ENCODE measurements around the gene CYP26C1.

CYP26C1 gene

GRCh38 chr10:93064874-93065660, 4.5 kb downstream of the CYP26C1 start:
- DNase-seq: no peak

DNA sequence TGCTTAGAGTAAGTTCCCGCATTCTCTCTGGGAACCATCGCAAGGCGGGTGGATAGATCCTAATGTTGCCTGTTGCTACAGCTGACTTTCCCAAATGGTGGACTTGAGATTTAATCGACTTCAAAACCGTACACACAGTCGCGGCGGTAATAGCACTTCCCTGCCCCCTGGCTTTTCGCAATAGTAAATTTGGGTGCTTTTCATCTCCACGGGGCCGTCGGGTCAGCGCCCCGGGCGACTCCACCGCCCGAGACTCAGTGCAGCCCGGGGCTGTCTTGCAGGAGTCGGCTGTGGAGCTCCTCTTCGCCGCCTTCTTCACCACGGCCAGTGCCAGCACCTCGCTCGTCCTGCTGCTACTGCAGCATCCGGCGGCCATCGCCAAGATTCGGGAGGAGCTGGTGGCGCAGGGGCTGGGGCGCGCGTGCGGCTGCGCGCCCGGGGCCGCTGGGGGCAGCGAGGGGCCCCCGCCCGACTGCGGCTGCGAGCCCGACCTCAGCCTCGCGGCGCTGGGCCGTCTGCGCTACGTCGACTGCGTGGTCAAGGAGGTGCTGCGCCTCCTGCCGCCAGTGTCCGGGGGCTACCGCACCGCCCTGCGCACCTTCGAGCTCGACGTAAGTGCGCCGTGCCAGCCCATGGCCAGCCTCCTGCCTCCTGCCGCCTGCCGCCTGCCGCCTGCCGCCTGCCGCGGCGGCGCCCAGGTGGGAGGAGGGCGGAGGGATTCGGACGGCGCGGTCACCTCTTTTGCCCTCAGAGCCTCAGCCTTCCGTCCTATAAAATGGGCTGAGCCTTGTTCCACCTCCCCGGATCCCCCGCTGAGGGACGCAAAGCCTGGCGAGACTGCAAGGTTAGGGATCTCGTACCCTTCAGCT, 5.3 kb downstream of the CYP26C1 start:
- no peak for DNase-seq

GRCh38 chr10:93066544-93066913, 5.9 kb downstream of the CYP26C1 start:
- no peak for DNase-seq

- DNase-seq: no peak
Observed at GRCh38 chr10:93067443-93068365, 7.1 kb downstream of the CYP26C1 start.

GRCh38 chr10:93068411-93069244, 8.0 kb downstream of the CYP26C1 start:
- no peak for DNase-seq

GRCh38 chr10:93069245-93069561, 8.6 kb downstream of the CYP26C1 start:
- no peak for DNase-seq

DNA sequence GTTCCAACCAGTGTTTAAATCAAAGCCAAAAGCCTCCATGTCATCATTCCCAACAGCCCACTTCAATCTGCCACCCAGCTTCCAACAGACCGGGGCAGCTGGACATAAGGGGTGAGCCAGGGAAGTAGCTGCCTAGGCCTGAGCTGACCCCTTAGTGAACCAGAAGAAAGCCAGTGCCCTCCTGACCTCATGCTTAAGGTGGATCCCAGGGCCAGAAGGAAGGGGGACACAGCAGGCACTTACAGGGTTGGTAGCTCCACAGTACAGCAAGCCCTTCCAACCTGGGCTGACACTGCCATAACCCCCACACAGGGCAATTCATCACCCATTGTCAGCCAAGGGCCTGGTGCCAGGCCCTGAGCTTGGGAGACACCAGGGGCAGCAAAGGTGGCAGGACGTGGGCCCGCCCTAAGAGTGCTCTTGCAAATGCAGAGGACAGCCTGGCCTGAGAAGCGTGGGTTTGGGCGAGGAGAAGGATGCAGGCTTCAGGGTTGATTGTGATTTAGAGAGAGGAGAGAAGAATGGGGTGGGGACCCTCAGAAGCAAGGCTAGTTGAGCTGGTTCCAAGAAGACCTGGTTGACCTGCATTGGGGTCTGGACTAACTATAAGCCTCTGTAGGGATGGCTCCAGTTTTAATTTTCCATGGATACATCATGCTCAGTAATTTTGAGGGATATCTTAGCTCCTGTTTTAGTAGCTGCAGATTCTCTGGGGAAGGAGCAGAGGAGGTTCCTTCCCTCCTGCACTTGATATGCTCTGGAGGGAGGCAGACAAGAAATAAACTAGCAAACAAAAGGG, 10.0 kb downstream of the CYP26C1 start:
- DNase-seq: no peak

- DNase-seq: no peak
Observed at GRCh38 chr10:93071177-93071472, 10.5 kb downstream of the CYP26C1 start.

GRCh38 chr10:93071674-93072224, 11.2 kb downstream of the CYP26C1 start:
- no peak for DNase-seq

DNA sequence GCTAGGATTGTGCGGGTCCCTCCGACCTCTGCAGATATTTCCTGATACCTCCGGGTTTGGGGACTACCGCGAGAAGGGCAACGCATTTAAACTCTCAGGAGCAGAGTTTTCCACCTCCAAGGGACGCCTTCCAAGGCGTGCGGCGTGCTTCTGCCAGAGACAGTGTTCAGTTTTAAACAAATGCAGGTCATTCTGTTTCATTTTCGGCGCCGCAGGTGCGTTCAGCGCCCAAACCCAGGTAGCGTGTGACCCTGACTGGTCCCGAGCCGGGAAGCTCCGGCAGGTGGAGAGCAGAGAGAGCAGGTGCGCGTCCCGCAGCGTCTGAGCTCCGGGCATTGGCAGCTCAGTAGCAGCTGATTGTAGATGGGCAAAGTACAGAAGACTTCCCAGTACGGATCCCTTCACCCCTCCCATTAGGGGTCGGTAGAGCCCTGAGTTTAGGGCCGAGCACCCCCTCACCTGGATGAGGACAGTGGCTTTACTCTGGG, 11.7 kb downstream of the CYP26C1 start:
- DNase-seq: no peak

DNA sequence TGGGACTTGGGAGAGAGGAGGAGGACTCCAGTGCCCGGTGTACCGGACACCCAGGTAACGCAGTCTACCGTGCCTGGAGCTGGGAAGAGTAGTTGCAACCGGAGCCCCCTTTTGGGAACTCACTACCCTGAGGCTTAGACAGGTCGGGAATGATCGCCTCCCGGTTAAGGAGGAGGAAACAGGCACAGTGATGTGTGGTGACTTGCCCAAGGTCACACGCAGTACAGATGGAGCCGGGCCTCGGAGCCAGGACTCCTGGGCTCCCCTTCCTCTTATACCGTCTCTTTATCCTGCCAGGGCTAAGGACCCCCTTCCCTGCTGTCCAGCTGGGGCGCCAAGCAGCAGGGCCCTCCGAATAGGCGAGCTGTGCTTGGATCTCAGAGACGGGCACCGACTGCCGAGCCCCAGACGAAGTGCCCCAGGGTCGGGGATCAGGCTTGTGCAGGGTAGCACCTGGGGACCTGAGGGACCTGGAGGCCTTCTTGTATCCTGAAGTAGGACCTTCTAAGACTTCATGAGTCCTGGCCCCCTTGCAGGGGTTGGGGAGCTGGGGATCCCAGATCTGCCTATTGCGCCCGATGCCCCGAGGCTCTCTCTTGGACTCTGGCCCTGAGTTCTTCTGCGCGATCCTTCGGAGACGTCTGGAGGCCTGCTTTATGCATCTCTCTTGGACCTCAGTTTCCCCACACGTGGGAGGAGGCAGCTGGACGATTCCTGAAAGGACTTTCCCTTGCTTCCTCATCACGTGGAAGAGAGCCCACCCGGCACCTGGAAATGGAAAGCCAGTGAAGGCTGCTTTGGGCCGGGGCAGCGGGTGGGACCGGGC, 12.3 kb downstream of the CYP26C1 start:
- no peak for DNase-seq

DNA sequence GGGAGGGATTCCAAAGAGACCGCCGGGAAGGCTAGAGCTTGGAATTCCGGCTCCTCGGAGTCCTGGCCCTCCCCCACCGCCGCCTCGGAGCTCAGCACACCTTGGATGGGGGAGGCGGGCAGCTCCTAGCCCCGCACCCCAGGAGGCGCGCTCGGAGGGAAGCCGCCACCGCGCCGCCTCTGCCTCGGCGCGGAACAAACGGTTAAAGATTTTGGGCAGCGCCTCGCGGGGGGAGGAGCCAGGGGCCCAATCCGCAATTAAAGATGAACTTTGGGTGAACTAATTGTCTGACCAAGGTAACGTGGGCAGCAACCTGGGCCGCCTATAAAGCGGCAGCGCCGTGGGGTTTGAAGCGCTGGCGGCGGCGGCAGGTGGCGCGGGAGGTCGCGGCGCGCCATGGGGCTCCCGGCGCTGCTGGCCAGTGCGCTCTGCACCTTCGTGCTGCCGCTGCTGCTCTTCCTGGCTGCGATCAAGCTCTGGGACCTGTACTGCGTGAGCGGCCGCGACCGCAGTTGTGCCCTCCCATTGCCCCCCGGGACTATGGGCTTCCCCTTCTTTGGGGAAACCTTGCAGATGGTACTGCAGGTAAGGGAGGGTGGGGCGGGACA, 13.0 kb downstream of the CYP26C1 start, which contains the start of gene CYP26A1:
Gene CYP26A1 (plus strand): TSS at position 355 of the 608 bp plus-strand sequence. CDS start 42 bp downstream, at position 397.
- no peak for DNase-seq

DNA sequence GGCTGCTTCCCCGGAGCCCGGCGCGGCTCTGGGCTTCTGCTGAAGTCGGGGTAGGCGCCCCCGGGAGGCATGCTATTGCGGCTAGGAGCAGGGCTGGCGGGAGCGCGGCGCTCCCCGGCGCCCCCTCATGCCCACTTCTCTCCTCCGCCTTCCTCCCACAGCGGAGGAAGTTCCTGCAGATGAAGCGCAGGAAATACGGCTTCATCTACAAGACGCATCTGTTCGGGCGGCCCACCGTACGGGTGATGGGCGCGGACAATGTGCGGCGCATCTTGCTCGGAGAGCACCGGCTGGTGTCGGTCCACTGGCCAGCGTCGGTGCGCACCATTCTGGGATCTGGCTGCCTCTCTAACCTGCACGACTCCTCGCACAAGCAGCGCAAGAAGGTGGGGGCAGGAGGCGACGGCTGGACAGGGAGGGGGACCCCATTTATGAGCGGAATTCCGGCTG, 13.6 kb downstream of the CYP26C1 start:
- no peak for DNase-seq

GRCh38 chr10:93074597-93075368, 14.2 kb downstream of the CYP26C1 start:
- no peak for DNase-seq

DNA sequence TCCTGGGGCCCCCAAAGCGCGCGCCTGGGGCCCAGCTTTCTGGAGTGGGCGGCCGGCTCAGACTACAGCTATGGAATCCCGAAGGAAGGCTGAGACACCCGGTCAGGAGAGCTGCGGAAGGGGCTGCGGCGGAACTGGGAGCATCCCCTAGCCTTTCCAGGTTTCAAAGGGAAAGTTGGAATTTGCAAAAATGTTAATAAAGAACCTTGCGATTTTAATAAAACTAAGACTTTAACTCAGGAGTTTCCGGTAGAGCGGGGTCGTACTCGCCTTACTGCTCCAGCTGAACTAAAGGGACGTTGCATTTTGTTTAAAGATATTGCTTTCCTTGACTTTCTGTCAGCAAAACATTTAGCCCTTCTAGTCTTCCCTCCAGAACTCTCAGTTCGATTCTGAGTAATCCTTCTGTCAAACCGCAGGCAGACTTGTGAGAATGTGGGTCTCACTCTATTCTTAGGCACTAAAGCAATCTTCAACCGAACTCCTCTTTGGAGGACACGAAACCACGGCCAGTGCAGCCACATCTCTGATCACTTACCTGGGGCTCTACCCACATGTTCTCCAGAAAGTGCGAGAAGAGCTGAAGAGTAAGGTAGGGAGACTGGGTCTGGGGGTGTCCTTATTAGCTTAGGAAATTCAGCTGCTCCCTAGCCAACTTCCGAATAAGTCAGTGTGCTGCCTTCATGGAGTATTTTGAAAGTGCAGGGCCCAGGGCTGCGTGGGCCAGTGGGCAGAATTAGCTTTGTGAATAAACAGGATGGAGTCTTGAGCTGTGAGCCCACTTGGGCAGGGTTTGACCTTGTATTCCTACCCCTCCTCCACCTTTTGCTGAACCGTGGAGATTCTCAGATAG, 15.0 kb downstream of the CYP26C1 start:
- DNase-seq: no peak

DNA sequence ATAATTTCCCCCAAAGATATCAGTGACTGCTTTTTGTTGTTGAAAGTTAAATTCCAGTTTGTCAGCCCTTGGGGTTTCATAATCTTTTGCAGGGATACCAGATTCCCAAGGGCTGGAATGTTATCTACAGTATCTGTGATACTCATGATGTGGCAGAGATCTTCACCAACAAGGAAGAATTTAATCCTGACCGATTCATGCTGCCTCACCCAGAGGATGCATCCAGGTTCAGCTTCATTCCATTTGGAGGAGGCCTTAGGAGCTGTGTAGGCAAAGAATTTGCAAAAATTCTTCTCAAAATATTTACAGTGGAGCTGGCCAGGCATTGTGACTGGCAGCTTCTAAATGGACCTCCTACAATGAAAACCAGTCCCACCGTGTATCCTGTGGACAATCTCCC, 16.3 kb downstream of the CYP26C1 start:
- DNase-seq: no peak

- DNase-seq: no peak
Observed at GRCh38 chr10:93077860-93078337, 17.3 kb downstream of the CYP26C1 start.
